Sigmoid colon (tissue), 3 donors: ENCODE results near the gene CASQ2.

Experiments
- CTCF ChIP-seq, 4 experiments: fragments of 450-650 bp in 3 of 4; fragments of 200-600 bp in 1 of 4; IDR thresholded peaks; one replicate each; pipeline ENCODE4 v1.5.1; 2016 to 2019; ENCODE audit warnings: antibody characterized with exemption in 4 of 4, mild to moderate bottlenecking in 3 of 4, moderate library complexity in 2 of 4
- POLR2A ChIP-seq, 2 donors: fragments of 450-650 bp; IDR thresholded peaks; one replicate each; pipeline ENCODE4 v1.6.1; 2016; ENCODE audit warnings: antibody characterized with exemption in 2 of 2, mild to moderate bottlenecking in 2 of 2, moderate library complexity in 2 of 2

- peak in 3 of 4 experiments; percentile 33 to 58 (median 44) for TF ChIP-seq CTCF (IDR thresholded peaks at IDR 0.05)
- TF ChIP-seq POLR2A (IDR thresholded peaks at IDR 0.05), result no peak
Measured at GRCh38 chr1:115807723-115808122, 39.2 kb upstream of the CASQ2 start.
